ENCODE data around the gene GABRB3. TPM values are rescaled to one million over a fixed set of nuclear protein-coding genes. Genes with fewer than 3 reads are reported as not detected.

GABRB3 gene
- total and polyA plus RNA-seq, 4 donors: 0.09 to 1.2 (median 0.50) TPM

GRCh38 chr15:26628879-26629529 lies 143.9 kb downstream of the GABRB3 start:
- no peak overlapping the region for H3K27ac ChIP-seq (ENCODE audit: low read depth in 1 of 2, low read length in 2 of 2)
- no peaks in the 10 kb centered on the region for H3K27me3 ChIP-seq (ENCODE audit: control insufficient read depth in 4 of 4, insufficient read depth in 4 of 4, low read length in 3 of 4)
- peak; percentile 49 for DNase-seq (ENCODE audit: low spot score)
- peaks cover 0 to 6% (median 0%) of the 10 kb centered on the region in 4 donors for H3K9me3 ChIP-seq (ENCODE audit: control insufficient read depth in 4 of 4, low read length in 3 of 4)
- no peak overlapping the region for H3K9ac ChIP-seq (ENCODE audit: low read depth in 1 of 2, low read length in 2 of 2)
- no peak overlapping the region for H3K4me3 ChIP-seq (ENCODE audit: low read depth in 1 of 3, low read length in 3 of 3)
- no peak for TF ChIP-seq RAD21 (IDR thresholded peaks at IDR 0.05)
- TF ChIP-seq NR2F2 (IDR thresholded peaks at IDR 0.05): no peak
- TF ChIP-seq ZBTB33 (IDR thresholded peaks at IDR 0.05): no peak
- no peak for TF ChIP-seq HNF4A (conservative IDR thresholded peaks at IDR 0.05)
- no peak for TF ChIP-seq RXRA (IDR thresholded peaks at IDR 0.05)
- no peak for TF ChIP-seq ATF3 (IDR thresholded peaks at IDR 0.05)
- no peak for TF ChIP-seq GABPA (IDR thresholded peaks at IDR 0.05 in 1 of 2, conservative IDR thresholded peaks at IDR 0.05 in 1 of 2)
- no peak for TF ChIP-seq MAX (IDR thresholded peaks at IDR 0.05)
- TF ChIP-seq FOXA1 (IDR thresholded peaks at IDR 0.05): no peak
- no peak for TF ChIP-seq CTCF (IDR thresholded peaks at IDR 0.05; ENCODE audit: low read depth, low read length, missing input control)
- no peak for TF ChIP-seq YY1 (IDR thresholded peaks at IDR 0.05)
- TF ChIP-seq JUND (IDR thresholded peaks at IDR 0.05): no peak
- TF ChIP-seq TAF1 (conservative IDR thresholded peaks at IDR 0.05): no peak
- TF ChIP-seq EGR1 (IDR thresholded peaks at IDR 0.05; ENCODE audit: low read depth in 2 of 2): no peak
- no peaks in the 10 kb centered on the region for H3K4me1 ChIP-seq (ENCODE audit: control insufficient read depth in 4 of 4, insufficient read depth in 4 of 4, low read length in 3 of 4)
- WGBS: 70% methylated on average over 41 of the region's 41 CpGs
- H3K36me3 ChIP-seq (ENCODE audit: control insufficient read depth in 4 of 4, insufficient read depth in 3 of 4, low read depth in 1 of 4, low read length in 3 of 4): no peaks in the 10 kb centered on the region

- TF ChIP-seq HNF4A (conservative IDR thresholded peaks at IDR 0.05): no peak
- no peak for TF ChIP-seq EGR1 (IDR thresholded peaks at IDR 0.05; ENCODE audit: low read depth in 2 of 2)
- no peak for TF ChIP-seq HNF4G (IDR thresholded peaks at IDR 0.05)
- TF ChIP-seq GABPA (IDR thresholded peaks at IDR 0.05 in 1 of 2, conservative IDR thresholded peaks at IDR 0.05 in 1 of 2): no peak
- TF ChIP-seq FOXA2 (IDR thresholded peaks at IDR 0.05): no peak
- TF ChIP-seq MAX (IDR thresholded peaks at IDR 0.05): no peak
- no peak for TF ChIP-seq FOXA1 (IDR thresholded peaks at IDR 0.05)
- TF ChIP-seq NR2F2 (IDR thresholded peaks at IDR 0.05): no peak
- no peak for TF ChIP-seq RXRA (IDR thresholded peaks at IDR 0.05)
- TF ChIP-seq SP1 (IDR thresholded peaks at IDR 0.05): no peak
- no peak for TF ChIP-seq RAD21 (IDR thresholded peaks at IDR 0.05)
- no peak for TF ChIP-seq REST (IDR thresholded peaks at IDR 0.05)
- TF ChIP-seq ZBTB33 (IDR thresholded peaks at IDR 0.05): no peak
- H3K9me3 ChIP-seq (ENCODE audit: control insufficient read depth in 4 of 4, low read length in 3 of 4): peaks cover 0 to 6% (median 0%) of the 10 kb centered on the region in 4 donors
- DNase-seq (ENCODE audit: low spot score): no peak
- H3K4me3 ChIP-seq (ENCODE audit: low read depth in 1 of 3, low read length in 3 of 3): no peak overlapping the region
- H3K27ac ChIP-seq (ENCODE audit: low read depth in 1 of 2, low read length in 2 of 2): no peak overlapping the region
- no peaks in the 10 kb centered on the region for H3K4me1 ChIP-seq (ENCODE audit: control insufficient read depth in 4 of 4, insufficient read depth in 4 of 4, low read length in 3 of 4)
- no peaks in the 10 kb centered on the region for H3K36me3 ChIP-seq (ENCODE audit: control insufficient read depth in 4 of 4, insufficient read depth in 3 of 4, low read depth in 1 of 4, low read length in 3 of 4)
- WGBS: 71% methylated on average over 3 of the region's 3 CpGs
- H3K9ac ChIP-seq (ENCODE audit: low read depth in 1 of 2, low read length in 2 of 2): no peak overlapping the region
- no peaks in the 10 kb centered on the region for H3K27me3 ChIP-seq (ENCODE audit: control insufficient read depth in 4 of 4, insufficient read depth in 4 of 4, low read length in 3 of 4)
These were observed 144.8 kb downstream of the GABRB3 start for GRCh38 chr15:26628071-26628470.
